Body of pancreas (tissue), 4 donors: ENCODE data around the gene NUCKS1. TPM values are rescaled to one million over a fixed set of nuclear protein-coding genes. Genes with fewer than 3 reads are reported as not detected.

Source experiments
- ATAC-seq: fragments of 150-250 bp; one replicate; pipeline ENCODE4 v1.9.1; 2016
- DNase-seq, 4 donors: peaks; one replicate each; pipeline ENCODE4 v3.0.0-alpha.2; 2019
- H3K27ac ChIP-seq, 4 donors: fragments of 200-600 bp; sonication (generic); 1 replicate in 3 of 4; 2 replicates in 1 of 4; pipeline versions ENCODE4 v1.5.1 to v1.6.1; 2016 to 2019; ENCODE audit warnings: mild to moderate bottlenecking in 1 of 4, mixed read lengths in 1 of 4, moderate library complexity in 1 of 4
- H3K27me3 ChIP-seq, 2 donors: fragments of 200-600 bp; sonication (generic); one replicate each; pipeline ENCODE4 v1.6.0; 2016; ENCODE audit warnings: mild to moderate bottlenecking in 1 of 2
- H3K36me3 ChIP-seq, 2 donors: fragments of 200-600 bp; sonication (generic); replicated peaks in 1 of 2; 2 replicates each; pipeline ENCODE4 v1.5.1; 2016; ENCODE audit warnings: low read depth in 2 of 2; ENCODE audit not compliant: insufficient read depth in 1 of 2
- H3K4me1 ChIP-seq: fragments of 200-600 bp; sonication (generic); one replicate; pipeline ENCODE4 v1.6.0; 2016
- H3K4me3 ChIP-seq, 2 donors: fragments of 200-600 bp; sonication (generic); 1 replicate in 1 of 2; 2 replicates in 1 of 2; pipeline ENCODE4 v1.5.1; 2016 to 2019
- H3K9me3 ChIP-seq, 3 donors: fragments of 200-600 bp; sonication (generic); 1 replicate in 2 of 3; 2 replicates in 1 of 3; pipeline ENCODE4 v1.5.1; 2016
- POLR2A ChIP-seq, 3 donors: fragments of 450-650 bp; IDR thresholded peaks; one replicate each; pipeline ENCODE4 v1.6.1; 2016; ENCODE audit warnings: antibody characterized with exemption in 3 of 3, mild to moderate bottlenecking in 2 of 3
- WGBS, 2 donors: methylation state at CpG; one replicate each; pipeline ENCODE4 v1.1.5; 2017; 5-methylcytosine and 5-hydroxymethylcytosine counted together
- intact Hi-C: fragments of 100-400 bp; cut with DNase I; formaldehyde crosslinking; loops from one replicate; pipeline ENCODE4 v1.15.1; 2023
- total RNA-seq, 2 donors: library from RNA; depleted of rRNA; stranded (reverse); fragments of >200 nt; gene quantifications; one replicate each; pipeline ENCODE4 v1.1.0, GENCODE V29; 2016
- TF ChIP-seq, protein P1 (sequence below), 7 experiments: fragments of 450-650 bp in 4 of 7; fragments of 200-600 bp in 3 of 7; sonication (generic) in 3 of 7; IDR thresholded peaks; one replicate each; pipeline ENCODE4 v1.5.1; 2016 to 2019; ENCODE audit warnings: antibody characterized with exemption in 7 of 7

Gene NUCKS1, protein sequence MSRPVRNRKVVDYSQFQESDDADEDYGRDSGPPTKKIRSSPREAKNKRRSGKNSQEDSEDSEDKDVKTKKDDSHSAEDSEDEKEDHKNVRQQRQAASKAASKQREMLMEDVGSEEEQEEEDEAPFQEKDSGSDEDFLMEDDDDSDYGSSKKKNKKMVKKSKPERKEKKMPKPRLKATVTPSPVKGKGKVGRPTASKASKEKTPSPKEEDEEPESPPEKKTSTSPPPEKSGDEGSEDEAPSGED
- total RNA-seq = 10 to 100 TPM; 37.6 to 39.2 TPM

DNA sequence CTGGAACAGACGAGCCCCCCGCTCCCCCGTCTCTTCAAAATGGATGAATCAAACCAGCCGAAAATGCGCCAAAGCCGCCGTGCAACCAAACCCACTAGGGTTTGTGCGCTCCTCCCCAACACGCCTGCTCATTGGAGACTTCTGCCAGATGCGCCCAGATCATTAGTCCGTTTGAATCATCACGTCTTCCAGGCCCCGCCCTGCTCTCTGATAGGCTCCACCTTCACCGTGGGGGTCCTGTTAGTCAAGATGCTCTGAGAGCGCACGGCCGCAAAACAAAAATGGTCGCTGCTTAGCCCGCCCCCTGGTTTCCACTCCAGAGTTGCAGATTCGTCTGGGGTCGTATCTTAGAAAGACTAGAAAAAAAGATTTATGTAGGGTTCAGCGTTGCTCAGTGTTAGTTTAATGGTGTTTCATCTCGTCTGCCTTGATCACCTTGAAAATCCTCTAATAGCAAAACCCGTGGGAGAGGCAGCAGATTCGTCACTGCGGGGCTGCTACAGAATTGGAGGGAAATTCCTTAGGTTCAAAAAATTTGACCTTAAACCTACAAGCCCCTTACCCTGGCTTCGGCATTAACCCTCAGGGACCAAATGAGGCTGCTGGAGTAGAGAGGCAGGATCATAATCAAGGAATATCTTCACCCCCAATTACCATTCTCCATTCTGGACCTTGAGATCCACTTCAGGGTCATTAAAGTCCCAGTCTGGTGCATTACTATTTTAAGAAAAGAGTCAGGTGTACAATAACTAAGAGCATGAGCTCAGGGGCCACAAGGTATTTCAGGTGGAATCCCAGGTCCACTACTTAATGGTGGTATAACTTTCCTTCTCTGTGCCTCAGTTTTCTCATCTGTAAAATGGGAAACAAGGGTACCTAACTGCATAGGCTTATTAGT lies at the start of gene NUCKS1:
NUCKS1 (minus strand) TSS at position 45 of the 898 bp plus-strand sequence. CDS start 209 bp downstream, outside the sequence.
- intact Hi-C loops = no loop called here

DNA sequence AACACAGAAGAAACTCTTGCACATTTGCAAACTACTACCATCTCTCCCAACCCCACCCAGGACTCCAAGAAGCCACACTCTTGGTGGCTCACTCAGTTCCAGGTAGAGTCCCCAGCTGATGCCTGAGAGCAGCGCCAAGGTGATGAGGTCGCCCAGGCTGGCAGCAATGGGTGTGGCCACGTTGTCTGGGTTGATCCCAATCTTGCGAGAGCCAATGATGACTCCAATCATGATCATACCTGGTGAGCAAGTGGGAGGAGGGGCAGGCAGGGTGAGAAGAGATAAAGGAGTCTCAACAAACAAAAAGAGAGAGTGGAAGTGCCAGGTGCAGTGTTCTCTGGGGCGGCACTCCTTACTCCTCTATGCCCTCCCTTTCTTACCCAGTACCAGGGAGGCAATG lies 48.6 kb upstream of the NUCKS1 start:
- TF ChIP-seq, protein P1, sequence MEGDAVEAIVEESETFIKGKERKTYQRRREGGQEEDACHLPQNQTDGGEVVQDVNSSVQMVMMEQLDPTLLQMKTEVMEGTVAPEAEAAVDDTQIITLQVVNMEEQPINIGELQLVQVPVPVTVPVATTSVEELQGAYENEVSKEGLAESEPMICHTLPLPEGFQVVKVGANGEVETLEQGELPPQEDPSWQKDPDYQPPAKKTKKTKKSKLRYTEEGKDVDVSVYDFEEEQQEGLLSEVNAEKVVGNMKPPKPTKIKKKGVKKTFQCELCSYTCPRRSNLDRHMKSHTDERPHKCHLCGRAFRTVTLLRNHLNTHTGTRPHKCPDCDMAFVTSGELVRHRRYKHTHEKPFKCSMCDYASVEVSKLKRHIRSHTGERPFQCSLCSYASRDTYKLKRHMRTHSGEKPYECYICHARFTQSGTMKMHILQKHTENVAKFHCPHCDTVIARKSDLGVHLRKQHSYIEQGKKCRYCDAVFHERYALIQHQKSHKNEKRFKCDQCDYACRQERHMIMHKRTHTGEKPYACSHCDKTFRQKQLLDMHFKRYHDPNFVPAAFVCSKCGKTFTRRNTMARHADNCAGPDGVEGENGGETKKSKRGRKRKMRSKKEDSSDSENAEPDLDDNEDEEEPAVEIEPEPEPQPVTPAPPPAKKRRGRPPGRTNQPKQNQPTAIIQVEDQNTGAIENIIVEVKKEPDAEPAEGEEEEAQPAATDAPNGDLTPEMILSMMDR (IDR thresholded peaks at IDR 0.05) = no peak
- TF ChIP-seq POLR2A (IDR thresholded peaks at IDR 0.05) = no peak
- DNase-seq (peak in 1 of 4 donors; percentile 44), ATAC-seq (no peak)
- no peaks in the 10 kb centered on the region for H3K27me3 ChIP-seq
- 32 to 54% methylated on average over 5 of the region's 5 CpGs for WGBS, 2 donors
- H3K36me3 ChIP-seq = peaks cover 22 to 25% of the 10 kb centered on the region in 2 donors
- intact Hi-C loops = no loop called here
- no peak overlapping the region for H3K4me3 ChIP-seq
- H3K9me3 ChIP-seq = no peaks in the 10 kb centered on the region
- H3K4me1 ChIP-seq = peaks cover 51% of the 10 kb centered on the region
- peak overlapping the region in 1 of 4 donors; percentile 82 for H3K27ac ChIP-seq

More for the DNA sequence above, at the start of gene NUCKS1:
- Histone ChIP-seq H3K27me3 (no peaks in the 10 kb centered on the region), H3K27ac (peak within 1 kb of the TSS; percentile 96 to 98 (median 98)), H3K4me1 (peaks cover 23% of the 10 kb centered on the region), H3K4me3 (peak within 1 kb of the TSS; percentile 38 to 75), H3K36me3 (no peaks in the 10 kb centered on the region), H3K9me3 (no peaks in the 10 kb centered on the region)
- WGBS, 2 donors = 0% methylated on average over 17 to 27 of the region's 27 CpGs
- ATAC-seq = peak; percentile 92
- DNase-seq = peak; percentile 98 to 100 (median 100)
- peak in 2 of 3 donors; percentile 64 to 69 for TF ChIP-seq POLR2A (IDR thresholded peaks at IDR 0.05)
- TF ChIP-seq, protein P1 (IDR thresholded peaks at IDR 0.05) = peak in 4 of 7 experiments; percentile 10 to 49 (median 46)

DNA sequence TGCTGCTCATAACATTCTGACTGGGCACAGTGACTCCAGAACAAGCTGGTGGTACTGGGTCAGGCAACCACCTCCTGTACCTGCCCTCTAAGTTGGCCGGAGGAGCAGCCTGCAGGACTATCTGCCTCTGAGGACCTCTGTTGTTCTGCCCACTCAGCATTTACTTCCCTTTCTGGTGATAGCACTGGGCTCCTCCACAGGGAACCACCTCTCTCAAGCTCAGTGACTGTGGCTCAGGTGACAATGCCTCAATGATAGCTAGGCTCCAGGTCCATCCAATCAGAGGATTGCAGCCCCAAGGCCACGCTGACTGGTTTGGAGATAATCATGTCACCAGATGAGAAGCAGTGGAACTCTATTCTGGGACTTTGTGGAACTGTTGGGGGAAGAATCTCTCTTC lies 47.2 kb upstream of the NUCKS1 start:
- no peak for ATAC-seq
- Histone ChIP-seq H3K27ac (no peak overlapping the region), H3K9me3 (no peaks in the 10 kb centered on the region), H3K27me3 (no peaks in the 10 kb centered on the region), H3K4me1 (peaks cover 41% of the 10 kb centered on the region), H3K36me3 (peaks cover 22 to 30% of the 10 kb centered on the region in 2 donors), H3K4me3 (no peak overlapping the region)
- intact Hi-C loops = no loop called here
- TF ChIP-seq, protein P1 (IDR thresholded peaks at IDR 0.05) = no peak
- TF ChIP-seq POLR2A (IDR thresholded peaks at IDR 0.05) = no peak
- WGBS, 2 donors = 74 to 81% methylated on average over 2 of the region's 2 CpGs
- DNase-seq = no peak

DNA sequence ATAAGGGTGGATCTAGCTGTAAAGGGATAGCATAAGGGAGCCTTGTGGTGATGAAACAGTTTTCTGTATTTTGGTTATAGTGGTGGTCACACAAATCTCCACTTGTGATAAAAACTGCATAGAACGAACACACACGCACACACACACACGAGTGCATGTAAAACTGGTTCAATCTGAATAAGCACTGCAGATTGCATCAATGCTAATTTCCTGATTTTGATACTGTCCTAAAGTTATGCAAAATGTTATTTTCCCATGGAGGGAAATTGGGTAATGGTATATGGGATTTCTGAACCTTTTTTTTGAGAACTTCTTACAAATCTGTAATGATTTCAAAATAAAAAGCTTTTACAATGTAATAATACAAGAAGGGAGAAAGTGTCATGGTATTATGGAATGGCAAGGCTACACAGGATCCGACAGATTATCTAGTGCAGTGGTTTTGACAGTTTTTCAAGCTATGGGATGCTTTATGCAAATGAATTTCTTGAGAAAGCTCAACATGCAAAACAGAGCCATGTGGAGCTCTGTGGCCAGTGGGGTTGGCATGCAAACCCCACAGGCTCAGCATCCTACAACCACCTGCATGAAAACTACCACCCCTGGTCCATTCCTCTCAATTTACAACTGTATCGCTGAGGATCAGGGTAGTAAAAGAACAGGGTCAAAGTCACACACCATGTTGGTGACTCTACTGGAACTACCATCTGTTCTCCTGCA lies 44.2 kb upstream of the NUCKS1 start:
- TF ChIP-seq, protein P1 (IDR thresholded peaks at IDR 0.05) = no peak
- TF ChIP-seq POLR2A (IDR thresholded peaks at IDR 0.05) = no peak
- DNase-seq (no peak), ATAC-seq (no peak)
- Histone ChIP-seq H3K27ac (no peak overlapping the region), H3K9me3 (no peaks in the 10 kb centered on the region), H3K4me3 (no peak overlapping the region), H3K27me3 (no peaks in the 10 kb centered on the region), H3K36me3 (peaks cover 27 to 34% of the 10 kb centered on the region in 2 donors), H3K4me1 (peaks cover 11% of the 10 kb centered on the region)
- intact Hi-C loops = loop anchor here (5.0 kb wide), 1 partner anchor 183 kb away; no protein-coding TSS in a partner anchor
- WGBS, 2 donors = 64 to 68% methylated on average over 5 of the region's 5 CpGs
